Peyer's patch (tissue), 4 donors: Measurements from ENCODE around the gene CCDC69.

Experiments used
- POLR2A ChIP-seq, 2 donors: fragments of 450-650 bp; IDR thresholded peaks; one replicate each; pipeline ENCODE4 v1.5.1; 2017; ENCODE audit warnings: antibody characterized with exemption in 2 of 2, mild to moderate bottlenecking in 2 of 2, moderate library complexity in 2 of 2
- TF ChIP-seq, protein P1 (sequence below), 6 experiments: fragments of 450-650 bp in 4 of 6; fragments of 200-600 bp in 2 of 6; sonication (generic) in 1 of 6; IDR thresholded peaks; one replicate each; pipeline ENCODE4 v1.5.1; 2017 to 2019; ENCODE audit warnings: antibody characterized with exemption in 6 of 6, mild to moderate bottlenecking in 3 of 6, moderate library complexity in 1 of 6

DNA sequence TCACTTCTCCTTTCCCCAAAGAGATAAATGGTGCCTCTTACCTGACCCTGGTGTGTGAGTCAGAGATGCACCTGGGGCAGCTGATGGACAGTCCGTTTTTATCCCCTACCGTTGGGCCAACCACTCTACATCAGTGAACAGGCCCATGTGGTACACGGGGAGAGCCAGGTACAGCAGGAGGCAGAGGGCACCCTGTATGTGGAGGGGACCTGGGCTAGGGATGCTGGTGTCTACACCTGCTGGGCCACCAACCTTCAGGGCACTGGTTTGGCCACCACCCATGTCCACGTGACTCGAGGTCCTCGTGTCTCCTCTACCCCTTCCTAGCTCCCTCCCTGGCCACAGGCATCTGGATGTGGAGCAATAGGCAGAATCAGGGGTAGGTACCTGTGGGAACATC lies 43.6 kb downstream of the CCDC69 start:
- TF ChIP-seq, protein P1, sequence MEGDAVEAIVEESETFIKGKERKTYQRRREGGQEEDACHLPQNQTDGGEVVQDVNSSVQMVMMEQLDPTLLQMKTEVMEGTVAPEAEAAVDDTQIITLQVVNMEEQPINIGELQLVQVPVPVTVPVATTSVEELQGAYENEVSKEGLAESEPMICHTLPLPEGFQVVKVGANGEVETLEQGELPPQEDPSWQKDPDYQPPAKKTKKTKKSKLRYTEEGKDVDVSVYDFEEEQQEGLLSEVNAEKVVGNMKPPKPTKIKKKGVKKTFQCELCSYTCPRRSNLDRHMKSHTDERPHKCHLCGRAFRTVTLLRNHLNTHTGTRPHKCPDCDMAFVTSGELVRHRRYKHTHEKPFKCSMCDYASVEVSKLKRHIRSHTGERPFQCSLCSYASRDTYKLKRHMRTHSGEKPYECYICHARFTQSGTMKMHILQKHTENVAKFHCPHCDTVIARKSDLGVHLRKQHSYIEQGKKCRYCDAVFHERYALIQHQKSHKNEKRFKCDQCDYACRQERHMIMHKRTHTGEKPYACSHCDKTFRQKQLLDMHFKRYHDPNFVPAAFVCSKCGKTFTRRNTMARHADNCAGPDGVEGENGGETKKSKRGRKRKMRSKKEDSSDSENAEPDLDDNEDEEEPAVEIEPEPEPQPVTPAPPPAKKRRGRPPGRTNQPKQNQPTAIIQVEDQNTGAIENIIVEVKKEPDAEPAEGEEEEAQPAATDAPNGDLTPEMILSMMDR (IDR thresholded peaks at IDR 0.05): no peak
- TF ChIP-seq POLR2A (IDR thresholded peaks at IDR 0.05): no peak
